Measurements from ENCODE around the gene CPEB1. TPM values are rescaled to one million over a fixed set of nuclear protein-coding genes. Genes with fewer than 3 reads are reported as not detected.

The CPEB1 gene
- total and polyA plus RNA-seq, 2 donors (not counting 1 experiment from before 2014, with no cell fraction given): 0.19 to 0.62 TPM

GRCh38 chr15:82553846-82554245 lies 93.3 kb downstream of the CPEB1 start:
- H3K4me2 ChIP-seq (replicated peaks; ENCODE audit: low read depth, low read length, poor library complexity, severe bottlenecking): no peak overlapping the region
- no peaks in the 10 kb centered on the region for H3K4me1 ChIP-seq (ENCODE audit: control insufficient read depth in 2 of 2, insufficient read depth in 2 of 2, low read length in 2 of 2)
- ChIA-PET POLR2A (no interaction called here), CTCF (no interaction called here)
- H3K4me1 Mint-ChIP-seq: peaks cover 4% of the 10 kb centered on the region
- H4K20me1 ChIP-seq (ENCODE audit: control insufficient read depth, insufficient read depth, low read length, poor library complexity, severe bottlenecking): no peaks in the 10 kb centered on the region
- 100% methylated on average over 1 of the region's 1 CpG for WGBS (ENCODE audit: insufficient coverage)
- H3K27me3 Mint-ChIP-seq: peaks cover 14% of the 10 kb centered on the region
- H3K27ac ChIP-seq (ENCODE audit: low read length in 2 of 2): no peak overlapping the region
- no peak overlapping the region for H3K4me3 ChIP-seq (ENCODE audit: control extremely low read depth in 1 of 5, extremely low read depth in 1 of 5, insufficient read depth in 1 of 5, low read depth in 2 of 5, low read length in 4 of 5)
- no peaks in the 10 kb centered on the region for H3K79me2 ChIP-seq (ENCODE audit: control insufficient read depth, insufficient read depth, low read length)
- H3K27me3 ChIP-seq (replicated peaks in 1 of 4; ENCODE audit: control extremely low read depth in 1 of 4, control insufficient read depth in 3 of 4, insufficient read depth in 4 of 4, low read length in 3 of 4): peaks cover 0 to 10% (median 2%) of the 10 kb centered on the region in 4 experiments
- H3K9me3 ChIP-seq (ENCODE audit: control extremely low read depth in 1 of 3, control insufficient read depth in 2 of 3, insufficient read depth in 1 of 3, low read length in 2 of 3): no peaks in the 10 kb centered on the region
- H3K9me3 Mint-ChIP-seq (ENCODE audit: insufficient read depth): no peaks in the 10 kb centered on the region
- no peak overlapping the region for H3K27ac Mint-ChIP-seq
- ATAC-seq (ENCODE audit: low read depth) (no peak), DNase-seq (no peak)
- intact Hi-C loops (cut with micrococcal nuclease): no loop called here
- no peaks in the 10 kb centered on the region for H3K36me3 ChIP-seq (replicated peaks in 1 of 2; ENCODE audit: control extremely low read depth in 1 of 2, control insufficient read depth in 1 of 2, extremely low read depth in 1 of 2, insufficient read depth in 2 of 2, low read length in 1 of 2)
- no peak for TF ChIP-seq EZH2 (IDR thresholded peaks at IDR 0.05; ENCODE audit: borderline replicate concordance, insufficient read depth, low read depth, low read length, poor library complexity, severe bottlenecking)
- no peak for TF ChIP-seq CTCF (IDR thresholded peaks at IDR 0.05)
- H3K4me3 Mint-ChIP-seq: no peak overlapping the region
- H2AFZ ChIP-seq (ENCODE audit: insufficient read depth, low read depth, low read length, poor library complexity, severe bottlenecking): no peak overlapping the region
- H3K9ac ChIP-seq (ENCODE audit: low read length): no peak overlapping the region

- Histone ChIP-seq H4K20me1 (ENCODE audit: control insufficient read depth, insufficient read depth, low read length, poor library complexity, severe bottlenecking) (no peaks in the 10 kb centered on the region), H2AFZ (ENCODE audit: insufficient read depth, low read depth, low read length, poor library complexity, severe bottlenecking) (no peak overlapping the region), H3K27ac (ENCODE audit: low read length in 2 of 2) (no peak overlapping the region), H3K79me2 (ENCODE audit: control insufficient read depth, insufficient read depth, low read length) (no peaks in the 10 kb centered on the region), H3K4me2 (replicated peaks; ENCODE audit: low read depth, low read length, poor library complexity, severe bottlenecking) (no peak overlapping the region), H3K27me3 (replicated peaks in 1 of 4; ENCODE audit: control extremely low read depth in 1 of 4, control insufficient read depth in 3 of 4, insufficient read depth in 4 of 4, low read length in 3 of 4) (peaks cover 0 to 10% (median 2%) of the 10 kb centered on the region in 4 experiments), H3K9me3 (ENCODE audit: control extremely low read depth in 1 of 3, control insufficient read depth in 2 of 3, insufficient read depth in 1 of 3, low read length in 2 of 3) (no peaks in the 10 kb centered on the region), H3K4me3 (ENCODE audit: control extremely low read depth in 1 of 5, extremely low read depth in 1 of 5, insufficient read depth in 1 of 5, low read depth in 2 of 5, low read length in 4 of 5) (no peak overlapping the region), H3K4me1 (ENCODE audit: control insufficient read depth in 2 of 2, insufficient read depth in 2 of 2, low read length in 2 of 2) (no peaks in the 10 kb centered on the region), H3K36me3 (replicated peaks in 1 of 2; ENCODE audit: control extremely low read depth in 1 of 2, control insufficient read depth in 1 of 2, extremely low read depth in 1 of 2, insufficient read depth in 2 of 2, low read length in 1 of 2) (no peaks in the 10 kb centered on the region), H3K9ac (ENCODE audit: low read length) (no peak overlapping the region)
- H3K27ac Mint-ChIP-seq: no peak overlapping the region
- intact Hi-C loops (cut with micrococcal nuclease): no loop called here
- POLR2A ChIA-PET: no interaction called here
- no peak overlapping the region for H3K4me3 Mint-ChIP-seq
- TF ChIP-seq CTCF (IDR thresholded peaks at IDR 0.05) (no peak), EZH2 (IDR thresholded peaks at IDR 0.05; ENCODE audit: borderline replicate concordance, insufficient read depth, low read depth, low read length, poor library complexity, severe bottlenecking) (no peak)
- peaks cover 14% of the 10 kb centered on the region for H3K27me3 Mint-ChIP-seq
- no peak for ATAC-seq (ENCODE audit: low read depth)
- 86% methylated on average over 2 of the region's 2 CpGs for WGBS (ENCODE audit: insufficient coverage)
- peaks cover 4% of the 10 kb centered on the region for H3K4me1 Mint-ChIP-seq
- DNase-seq: no peak
- CTCF ChIA-PET: no interaction called here
- no peaks in the 10 kb centered on the region for H3K9me3 Mint-ChIP-seq (ENCODE audit: insufficient read depth)
Measured at GRCh38 chr15:82552861-82553260, 94.3 kb downstream of the CPEB1 start.

All from B cell (primary cell).